K562 (cell line): Measurements from ENCODE around the gene ABCG2. TPM values are rescaled to one million over a fixed set of nuclear protein-coding genes. Genes with fewer than 3 reads are reported as not detected.
A peak's percentile ranks its signal among the peaks of the same experiment; 100 is the strongest.

ENCODE experiments used
- ATAC-seq: fragments of 200-7000 bp; cut with Tn5 transposase; 3 replicates; pipeline ENCODE4 v1.9.1; 2020; ENCODE audit warnings: moderate library complexity
- BruUV-seq: library from RNA; stranded (reverse); fragments of 400-500 nt; replicated peaks from 2 replicates; lab custom pipeline; 2021; lab: Mats Ljungman, UMichigan
- CTCF ChIA-PET: fragments of 300-600 bp; formaldehyde crosslinking; extraction: SDS; loops from one replicate; lab custom pipeline; 2021; ENCODE audit warnings: low intra/inter-chr PET ratio; lab: Yijun Ruan, JAX
- POLR2A ChIA-PET: fragments of 300-600, 350-650 bp; sonication (Branson Sonifier 250); formaldehyde crosslinking; extraction: SDS; loops from one replicate; lab custom pipeline; 2021; ENCODE audit warnings: antibody characterized with exemption, inconsistent platforms; lab: Yijun Ruan, JAX
- DNase-seq, 4 experiments: peaks; one replicate each; pipeline versions ENCODE4 v3.0.0 to v3.0.0-alpha.2; 2011 to 2018; ENCODE audit warnings: low spot score in 3 of 4, mixed read lengths in 3 of 4; ENCODE audit errors: extremely low read depth in 1 of 4
- FAIRE-seq: peaks from 2 replicates; lab custom pipeline; 2011; peaks lifted over from hg19 to GRCh38; lab: Jason Lieb, UNC
- H2AFZ ChIP-seq: 2 replicates; pipeline ENCODE4 v1.6.0; 2011; ENCODE audit warnings: low read depth, low read length, control low read depth, inconsistent platforms
- H3K27ac ChIP-seq: fragments of 200-600 bp; 3 replicates; pipeline ENCODE4 v1.8.0; 2011; ENCODE audit warnings: low read depth, mild to moderate bottlenecking, control low read depth, inconsistent platforms, low read length, moderate library complexity, mixed read lengths; ENCODE audit errors: extremely low read depth
- H3K27me3 ChIP-seq, 2 experiments: fragments of 300-600 bp in 1 of 2; 2 replicates in 1 of 2; 3 replicates in 1 of 2; pipeline versions ENCODE4 v1.6.0 to v1.8.0; 2011; ENCODE audit warnings: inconsistent platforms in 2 of 2, low read length in 2 of 2, mild to moderate bottlenecking in 1 of 2, mixed read lengths in 1 of 2, moderate library complexity in 1 of 2; ENCODE audit not compliant: control insufficient read depth in 2 of 2, insufficient read depth in 2 of 2
- H3K36me3 ChIP-seq: fragments of 300-600 bp; 3 replicates; pipeline ENCODE4 v1.8.0; 2011; ENCODE audit warnings: mild to moderate bottlenecking, low read length, inconsistent platforms; ENCODE audit not compliant: control insufficient read depth, insufficient read depth
- H3K4me1 ChIP-seq, 2 experiments: fragments of 200-600 bp in 1 of 2; replicated peaks in 1 of 2; 2 replicates in 1 of 2; 3 replicates in 1 of 2; pipeline versions ENCODE4 v1.5.1 to v1.8.0; 2011; ENCODE audit warnings: inconsistent platforms in 2 of 2, low read length in 2 of 2, mild to moderate bottlenecking in 1 of 2, mixed read lengths in 1 of 2, moderate library complexity in 1 of 2; ENCODE audit not compliant: control insufficient read depth in 2 of 2, insufficient read depth in 2 of 2
- H3K4me2 ChIP-seq: 2 replicates; pipeline ENCODE4 v1.6.1; 2011; ENCODE audit warnings: low read length, control low read depth, inconsistent platforms, mixed read lengths; ENCODE audit not compliant: insufficient read depth
- H3K4me3 ChIP-seq: fragments of 200-600 bp; sonication (generic), shearing (Covaris generic); 2 replicates; pipeline ENCODE4 v1.5.1; 2016; ENCODE audit warnings: control low read depth, inconsistent platforms
- H3K79me2 ChIP-seq: fragments of 200-600 bp; 3 replicates; pipeline ENCODE4 v1.8.0; 2011; ENCODE audit warnings: low read length, inconsistent platforms; ENCODE audit not compliant: control insufficient read depth, insufficient read depth
- H3K9ac ChIP-seq, 2 experiments: 2 replicates each; pipeline versions ENCODE4 v1.6.0 to v1.6.1; 2011; ENCODE audit warnings: low read depth in 2 of 2, low read length in 2 of 2, control low read depth in 1 of 2, inconsistent platforms in 1 of 2, mild to moderate bottlenecking in 1 of 2, mixed read lengths in 1 of 2; ENCODE audit not compliant: insufficient read depth in 1 of 2
- H3K9me1 ChIP-seq: one replicate; pipeline ENCODE4 v1.6.0; 2011; ENCODE audit warnings: inconsistent platforms, mild to moderate bottlenecking, low read length, moderate library complexity; ENCODE audit not compliant: control insufficient read depth, insufficient read depth
- H3K9me3 ChIP-seq: replicated peaks from 2 replicates; pipeline ENCODE4 v1.5.1; 2011; ENCODE audit warnings: low read depth, low read length, inconsistent platforms; ENCODE audit not compliant: control insufficient read depth, insufficient read depth
- H4K20me1 ChIP-seq: replicated peaks from 2 replicates; pipeline ENCODE4 v1.6.1; 2011; ENCODE audit warnings: low read length, inconsistent platforms, mixed read lengths; ENCODE audit not compliant: control insufficient read depth, insufficient read depth
- CREB3L1 ChIP-seq: fragments of 450-650 bp; IDR thresholded peaks from 2 replicates; pipeline ENCODE4 v1.6.1; 2014; ENCODE audit warnings: low read depth, mild to moderate bottlenecking, moderate library complexity, borderline replicate concordance
- E2F6 ChIP-seq, 2 experiments: IDR thresholded peaks; 2 replicates each; pipeline ENCODE4 v1.6.1; 2011; ENCODE audit warnings: borderline replicate concordance in 1 of 2, control low read depth in 1 of 2, low read depth in 1 of 2, low read length in 1 of 2, mild to moderate bottlenecking in 1 of 2, mixed read lengths in 1 of 2, moderate library complexity in 1 of 2; ENCODE audit not compliant: insufficient read depth in 1 of 2, insufficient read length in 1 of 2, poor library complexity in 1 of 2, severe bottlenecking in 1 of 2; ENCODE audit errors: extremely low read depth in 1 of 2
- ERF ChIP-seq: fragments of 450-650 bp; formaldehyde crosslinking; IDR thresholded peaks from 2 replicates; pipeline ENCODE4 v1.4.0; 2020; ENCODE audit warnings: mild to moderate bottlenecking, mixed read lengths
- NR2C1 ChIP-seq, 2 experiments: fragments of 450-650 bp; IDR thresholded peaks; 2 replicates each; pipeline ENCODE4 v1.6.1; 2017; ENCODE audit warnings: mild to moderate bottlenecking in 2 of 2, antibody characterized with exemption in 1 of 2, inconsistent platforms in 1 of 2, missing compliant biosample characterization in 1 of 2, missing genetic modification characterization in 1 of 2
- NR2C2 ChIP-seq, 2 experiments: fragments of 200-800 bp in 1 of 2; sonication (Bioruptor generic) in 1 of 2; sonication (generic) in 1 of 2; formaldehyde crosslinking in 1 of 2; IDR thresholded peaks; 2 replicates each; pipeline versions ENCODE4 v1.6.1 to v1.8.0; 2016 to 2022; ENCODE audit warnings: mild to moderate bottlenecking in 1 of 2, missing compliant biosample characterization in 1 of 2, missing genetic modification characterization in 1 of 2, missing genetic modification reagents in 1 of 2
- NRF1 ChIP-seq, 2 experiments: fragments of 450-650 bp; IDR thresholded peaks in 1 of 2; conservative IDR thresholded peaks in 1 of 2; 2 replicates each; pipeline ENCODE4 v1.6.1; 2014; ENCODE audit warnings: mild to moderate bottlenecking in 2 of 2
- SREBF2 ChIP-seq: sonication (generic); formaldehyde crosslinking; IDR thresholded peaks from 2 replicates; pipeline ENCODE4 v1.4.0; 2020; ENCODE audit warnings: mild to moderate bottlenecking, missing genetic modification reagents
- ZNF263 ChIP-seq: sonication (generic); formaldehyde crosslinking; IDR thresholded peaks from 2 replicates; pipeline ENCODE4 v1.8.0; 2022; ENCODE audit warnings: mild to moderate bottlenecking, missing genetic modification reagents, borderline replicate concordance
- ZNF3 ChIP-seq: fragments of 250-450 bp; sonication (Bioruptor Pico); IDR thresholded peaks from 2 replicates; pipeline ENCODE4 v1.5.0; 2021; ENCODE audit warnings: mild to moderate bottlenecking, moderate library complexity
- WGBS: fragments of 100-300 bp; shearing (Covaris generic); methylation state at CpG from one replicate; pipeline ENCODE4 v1.1.6; 2016; ENCODE audit warnings: low coverage, mixed read lengths; ENCODE audit not compliant: insufficient coverage; ENCODE audit errors: missing lambda C conversion rate; 5-methylcytosine and 5-hydroxymethylcytosine counted together
- in situ Hi-C: fragments of 300-500 bp; cut with MboI; formaldehyde crosslinking; loops from 4 replicates; pipeline ENCODE4 v1.15.0; 2018; ENCODE audit warnings: inconsistent platforms, mixed read lengths
- intact Hi-C: fragments of 100-400 bp; cut with micrococcal nuclease; formaldehyde crosslinking; loops from 2 replicates; pipeline ENCODE4 v1.14.2; 2022
- polyA plus RNA-seq, 8 experiments: library from polyadenylated mRNA; depleted of rRNA in 4 of 8; stranded (reverse) in 5 of 8; unstranded in 3 of 8; fragments of >200 nt; fragmentation: Nextera tagmentation in 2 of 8; fragmentation: Illumina TruSeq in 1 of 8; extraction: Ambion mirVana in 2 of 8; extraction: Trizol in 1 of 8; gene quantifications; 2 replicates each; pipeline versions ENCODE4 v1.2.1 to v1.2.3, GENCODE V29; 2011 to 2014; ENCODE audit warnings: inconsistent platforms in 1 of 8, missing spikeins in 1 of 8
- total RNA-seq, 7 experiments: library from RNA; depleted of rRNA in 6 of 7; stranded (reverse); fragments of >200 nt in 6 of 7; fragmentation: Illumina TruSeq in 2 of 7; extraction: Trizol in 2 of 7; gene quantifications; 2 replicates each; pipeline versions ENCODE4 v1.2.1 to v1.2.3, GENCODE V29; 2011 to 2021; ENCODE audit warnings: low replicate concordance in 1 of 7

Gene ABCG2
- total and polyA plus RNA-seq, 9 of the 15 experiments (the other 6 are each of a cell fraction or from before 2014, with no cell fraction given): 0.01 to 0.36 (median 0.11) TPM; not detected in 4

DNA sequence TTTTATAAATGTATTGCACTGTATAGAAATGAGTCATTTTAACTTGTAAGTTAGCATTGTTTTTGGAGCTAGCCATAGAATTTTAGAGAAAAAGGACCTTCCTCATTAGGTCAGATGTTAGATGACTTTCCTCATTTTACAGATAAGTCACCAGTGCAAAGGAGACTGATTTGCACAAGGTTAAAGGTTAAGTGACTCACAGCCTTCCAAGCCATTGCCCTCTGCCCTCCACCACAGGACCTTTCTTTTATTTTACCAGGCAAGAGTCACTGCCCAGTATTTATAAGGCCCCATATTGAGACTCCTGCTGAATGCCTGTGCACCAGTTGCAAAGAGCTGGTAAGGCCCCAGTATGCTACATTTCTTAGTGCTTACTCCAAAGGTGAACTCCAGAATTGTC, 4.2 kb upstream of the ABCG2 start:
- no peaks in the 10 kb centered on the region for H3K9me3 ChIP-seq
- no peaks in the 10 kb centered on the region for H3K36me3 ChIP-seq
- no peak overlapping the region for H3K4me3 ChIP-seq
- TF ChIP-seq ERF (CRISPR knock-in tag): no peak
- no peak for TF ChIP-seq NR2C1 (IDR thresholded peaks at IDR 0.05)
- TF ChIP-seq NR2C1 (tag; IDR thresholded peaks at IDR 0.05): 0 out of 2 replicates have a peak, but pooled peaks have one; percentile 19
- no peak for TF ChIP-seq NR2C2 (CRISPR knock-in tag; IDR thresholded peaks at IDR 0.05)
- 0 out of 2 replicates have a peak, but pooled peaks have one; percentile 21 for TF ChIP-seq NR2C2 (tag; IDR thresholded peaks at IDR 0.05)
- FAIRE-seq (no peak), DNase-seq (no peak), ATAC-seq (no peak)
- H3K27ac ChIP-seq: no peak overlapping the region
- ChIA-PET CTCF (no interaction called here), POLR2A (no interaction called here)
- no peak overlapping the region for H3K4me2 ChIP-seq
- H3K9me1 ChIP-seq: no peaks in the 10 kb centered on the region
- H3K9ac ChIP-seq: no peak overlapping the region
- no TSS peak for BruUV-seq
- H3K27me3 ChIP-seq: peaks cover 4 to 7% of the 10 kb centered on the region in 2 experiments; a peak in 2 of 5 replicates
- in situ Hi-C loops (no loop called here), intact Hi-C loops (no loop called here)
- H2AFZ ChIP-seq: no peak overlapping the region
- H4K20me1 ChIP-seq: no peaks in the 10 kb centered on the region
- H3K4me1 ChIP-seq: peaks cover 4 to 11% of the 10 kb centered on the region in 2 experiments; a peak in 3 of 5 replicates
- no peaks in the 10 kb centered on the region for H3K79me2 ChIP-seq

- in situ Hi-C loops (no loop called here), intact Hi-C loops (no loop called here)
- POLR2A ChIA-PET: no interaction called here
- CTCF ChIA-PET: no interaction called here
- peaks cover 4 to 11% of the 10 kb centered on the region in 2 experiments; a peak in 3 of 5 replicates for H3K4me1 ChIP-seq
- no peaks in the 10 kb centered on the region for H3K79me2 ChIP-seq
- H2AFZ ChIP-seq: peak overlapping the region; percentile 94
- BruUV-seq: no TSS peak
- no peak overlapping the region for H3K27ac ChIP-seq
- DNase-seq (no peak), FAIRE-seq (no peak), ATAC-seq (peak; percentile 88)
- H3K4me3 ChIP-seq: peak overlapping the region; percentile 39
- no peaks in the 10 kb centered on the region for H3K36me3 ChIP-seq
- peak overlapping the region in 1 of 2 experiments; percentile 90; a peak in 3 of 4 replicates for H3K9ac ChIP-seq
- peaks cover 4 to 16% of the 10 kb centered on the region in 2 experiments; a peak in 2 of 5 replicates for H3K27me3 ChIP-seq
- peak overlapping the region; percentile 83 for H3K4me2 ChIP-seq
- TF ChIP-seq E2F6 (IDR thresholded peaks at IDR 0.05; ENCODE audit: borderline replicate concordance in 1 of 2, extremely low read depth in 1 of 2, insufficient read depth in 1 of 2, insufficient read length in 1 of 2, low read depth in 1 of 2, low read length in 1 of 2, poor library complexity in 1 of 2, severe bottlenecking in 1 of 2) (peak in 1 of 2 experiments; percentile 3), ZNF263 (no peak), ZNF3 (CRISPR knock-in tag) (no peak), CREB3L1 (0 out of 2 replicates have a peak, but pooled peaks have one; percentile 1), NRF1 (conservative IDR thresholded peaks at IDR 0.05 in 1 of 2, IDR thresholded peaks at IDR 0.05 in 1 of 2) (0 out of 4 replicates have a peak, but pooled peaks of 1 of the 2 experiments have one; percentile 14), SREBF2 (no peak)
- H3K9me3 ChIP-seq: no peaks in the 10 kb centered on the region
- H4K20me1 ChIP-seq: no peaks in the 10 kb centered on the region
- WGBS: 9% methylated on average over 14 of the region's 14 CpGs
- no peaks in the 10 kb centered on the region for H3K9me1 ChIP-seq
These were observed 838 bp upstream of the ABCG2 start for GRCh38 chr4:88159229-88159725.
